Right kidney (tissue), 1 donor: ENCODE data around the gene DDAH1.
"Not testable (repeated sequence)": the region's sequence is repeated elsewhere in the genome, so short reads cannot be mapped to it uniquely, and the experiment has no call there.

Experiments used
- DNase-seq: peaks from one replicate; pipeline ENCODE4 v3.0.0-alpha.2; 2016

Gene DDAH1

DNA sequence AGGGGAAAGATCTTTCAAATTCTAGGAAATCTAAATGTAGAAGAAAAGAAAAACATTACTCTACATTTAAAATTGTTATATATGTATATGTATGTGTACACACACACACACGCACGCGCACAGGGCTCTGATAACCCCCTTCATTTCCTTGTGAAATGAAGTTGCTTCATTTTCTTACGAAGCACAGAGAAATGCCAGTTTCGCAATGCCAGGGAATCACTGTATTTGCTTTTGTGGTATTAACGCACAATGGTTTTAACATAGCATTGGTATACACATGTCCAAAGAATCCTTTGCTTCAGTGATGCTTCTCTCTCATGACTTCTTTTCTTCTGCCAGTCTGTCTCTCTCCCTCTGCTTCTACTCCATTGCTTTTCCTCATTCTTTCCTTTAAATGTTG lies 8.4 kb upstream of the DDAH1 start:
- no peak for DNase-seq

DNA sequence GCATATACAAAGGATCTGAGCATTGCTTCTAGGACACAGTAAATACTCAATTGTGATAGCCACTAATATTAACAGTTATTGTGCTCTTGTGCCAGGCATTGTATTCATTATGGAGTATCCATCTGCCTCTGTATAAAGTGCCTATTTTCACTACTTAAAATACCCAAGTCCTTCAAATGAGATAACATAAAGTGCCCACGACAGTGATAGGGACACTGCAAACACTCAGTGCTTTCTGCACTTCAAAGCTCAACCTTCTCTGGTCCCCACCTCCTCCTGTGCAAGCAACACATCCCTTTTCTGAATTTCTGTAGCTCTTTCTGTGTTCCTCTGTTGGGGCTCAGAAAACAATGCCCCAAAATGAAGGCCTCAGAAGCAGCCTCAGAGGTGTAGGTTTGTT lies 6.6 kb upstream of the DDAH1 start:
- DNase-seq = no peak

DNA sequence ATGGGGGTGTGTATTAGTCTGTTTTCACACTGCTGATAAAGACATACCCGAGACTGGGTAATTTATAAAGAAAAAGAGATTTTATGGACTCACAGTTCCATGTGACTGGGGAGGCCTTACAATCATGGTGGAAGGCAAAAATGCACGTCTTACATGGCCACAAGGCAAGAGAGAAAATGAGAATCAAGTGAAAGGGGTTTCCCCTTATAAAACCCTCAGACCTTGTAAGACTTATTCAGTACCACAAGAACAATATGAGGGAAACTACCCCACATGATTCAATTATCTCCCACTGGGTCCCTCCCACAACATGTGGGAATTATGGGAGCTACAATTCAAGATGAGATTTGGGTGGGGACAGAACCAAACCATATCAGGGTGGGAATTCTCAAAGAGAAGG lies 5.2 kb upstream of the DDAH1 start:
- not testable (repeated sequence) for DNase-seq

DNA sequence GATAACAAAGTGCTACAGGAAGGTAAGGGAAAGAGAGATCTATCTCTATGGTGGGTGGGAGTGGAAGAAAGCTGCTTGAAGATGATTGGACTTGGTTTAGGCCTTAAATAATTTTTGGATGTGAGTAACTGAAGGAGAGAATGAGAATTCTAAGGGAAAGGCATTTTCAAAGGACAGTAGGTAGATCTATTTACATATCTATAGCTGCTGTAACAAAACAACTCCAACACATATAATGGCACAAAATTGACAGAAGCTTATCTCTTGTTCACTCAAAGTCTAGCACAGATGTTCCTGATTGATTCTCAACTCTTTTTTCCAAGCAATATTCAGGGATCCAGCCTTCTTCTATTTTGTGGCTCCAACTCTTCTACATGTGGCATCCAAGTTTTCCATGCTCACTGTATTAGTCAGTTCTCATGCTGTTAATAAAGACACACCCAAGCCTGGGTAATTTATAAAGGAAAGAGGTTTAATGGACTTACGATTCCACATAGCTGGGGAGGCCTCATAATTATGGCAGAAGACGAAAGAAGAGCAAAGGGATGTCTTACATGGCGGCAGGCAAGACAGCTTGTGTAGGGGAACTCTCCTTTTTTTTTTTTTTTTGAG lies 3.1 kb upstream of the DDAH1 start:
- no peak for DNase-seq

- DNase-seq = no peak
These were observed 2.1 kb upstream of the DDAH1 start for GRCh38 chr1:85467036-85467435.

DNA sequence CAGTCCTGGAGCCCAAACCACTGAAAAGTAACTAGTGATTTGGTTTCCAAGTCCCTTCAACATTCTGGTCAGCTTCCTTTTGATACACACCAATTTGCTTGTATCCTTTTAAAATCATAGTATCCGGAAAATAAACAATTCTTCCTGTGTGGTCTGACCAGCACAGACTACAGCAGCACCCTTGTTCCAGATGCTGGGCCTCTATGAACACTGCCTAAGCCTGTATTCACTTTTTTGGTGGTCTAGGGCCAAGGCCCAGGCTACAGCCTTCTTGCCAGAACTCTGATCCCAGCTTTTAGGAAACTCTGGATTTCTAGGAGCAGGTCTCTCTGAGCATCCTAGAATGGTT lies 801 bp upstream of the DDAH1 start:
- DNase-seq = peak; percentile 27

- DNase-seq = peak; percentile 91
These were observed 361 bp downstream of the DDAH1 start for GRCh38 chr1:85464497-85465098.

DNA sequence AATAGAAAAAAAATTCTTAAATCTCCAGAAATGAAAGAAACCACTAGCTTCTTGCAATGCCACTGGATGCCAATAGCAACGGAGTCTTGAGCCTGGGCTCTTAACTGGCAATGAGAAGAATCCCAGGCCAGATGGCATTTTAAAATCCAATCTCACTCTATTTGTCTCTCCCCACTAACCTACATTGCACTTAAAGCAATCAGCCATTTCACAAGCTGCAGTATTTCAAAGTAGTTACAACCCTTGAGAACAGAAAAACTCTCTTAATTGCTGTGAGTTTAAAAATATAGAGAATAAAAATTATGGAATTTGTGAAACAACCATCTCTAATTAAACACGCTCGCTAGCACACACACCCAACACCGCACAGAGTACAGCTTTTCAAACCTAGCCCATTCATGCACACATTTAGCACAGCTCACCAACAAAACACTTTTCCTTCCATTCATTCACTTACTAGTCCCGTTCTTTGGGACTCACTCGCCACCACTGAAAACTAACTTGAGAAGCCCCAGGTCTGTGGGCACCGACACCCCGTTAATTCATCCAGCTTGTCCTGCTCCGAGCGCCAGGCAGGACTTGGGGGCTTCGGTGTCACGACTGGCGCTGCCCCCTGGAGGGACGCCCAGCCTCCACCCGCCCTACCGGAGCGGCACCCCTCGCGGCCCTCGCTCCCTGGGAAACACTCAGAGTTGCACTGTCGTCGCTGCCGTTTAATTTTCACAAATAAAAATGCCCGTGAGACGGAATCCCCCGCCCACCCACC lies 1.0 kb downstream of the DDAH1 start:
- no peak for DNase-seq

GRCh38 chr1:85462931-85463649 lies 1.9 kb downstream of the DDAH1 start:
- no peak for DNase-seq

- no peak for DNase-seq
These were observed 3.6 kb downstream of the DDAH1 start for GRCh38 chr1:85461216-85461918.

DNA sequence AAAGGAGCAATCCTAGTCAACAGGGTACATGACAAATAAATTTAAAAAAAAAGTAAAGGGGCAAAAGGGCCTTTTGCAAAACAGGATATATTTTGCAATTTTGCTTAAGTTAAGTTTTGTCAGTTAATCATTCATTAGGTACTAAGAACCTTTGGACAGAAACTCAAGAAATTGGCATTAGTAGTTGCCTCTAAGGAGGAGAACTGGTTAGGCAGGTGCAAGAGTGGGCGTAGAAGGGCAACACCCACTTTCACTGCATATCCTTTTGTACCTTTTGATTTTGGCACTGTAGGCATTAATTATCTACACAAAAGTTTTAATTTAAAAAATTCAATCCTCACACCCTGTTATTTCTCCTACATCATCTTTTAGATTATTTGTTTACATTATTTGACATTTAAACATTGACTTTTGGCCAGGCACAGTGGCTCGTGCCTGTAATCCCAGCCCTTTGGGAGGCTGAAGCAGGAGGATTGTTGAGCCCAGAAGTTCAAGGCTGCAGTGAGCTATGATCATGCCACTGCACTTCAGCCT lies 4.3 kb downstream of the DDAH1 start:
- DNase-seq = no peak

GRCh38 chr1:85459290-85459689 lies 5.7 kb downstream of the DDAH1 start:
- DNase-seq = no peak

DNA sequence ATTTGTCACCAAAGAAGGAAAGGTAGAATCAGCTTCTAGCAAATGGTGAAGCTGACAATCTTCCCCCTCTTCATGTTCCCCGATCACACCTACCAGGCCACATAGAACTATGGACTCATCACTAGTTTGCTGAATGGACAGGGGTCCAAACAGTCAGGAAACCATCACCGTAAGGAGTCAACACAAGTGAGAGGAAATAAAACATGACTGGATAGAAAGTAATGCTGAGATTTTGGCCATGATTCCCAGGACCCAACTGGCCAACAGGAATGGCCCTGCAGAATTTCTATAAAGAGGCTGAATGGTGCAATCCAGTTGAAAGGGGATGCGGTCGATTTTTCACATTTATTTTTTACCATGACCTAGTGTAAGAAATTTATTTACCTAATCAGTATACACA lies 10.7 kb downstream of the DDAH1 start:
- DNase-seq = no peak

- DNase-seq = no peak
These were observed 11.2 kb downstream of the DDAH1 start for GRCh38 chr1:85453640-85454194.

GRCh38 chr1:85452948-85453347 lies 12.0 kb downstream of the DDAH1 start:
- DNase-seq = no peak

GRCh38 chr1:85451236-85451830 lies 13.6 kb downstream of the DDAH1 start:
- no peak for DNase-seq

GRCh38 chr1:85450832-85451231 lies 14.1 kb downstream of the DDAH1 start:
- no peak for DNase-seq

DNA sequence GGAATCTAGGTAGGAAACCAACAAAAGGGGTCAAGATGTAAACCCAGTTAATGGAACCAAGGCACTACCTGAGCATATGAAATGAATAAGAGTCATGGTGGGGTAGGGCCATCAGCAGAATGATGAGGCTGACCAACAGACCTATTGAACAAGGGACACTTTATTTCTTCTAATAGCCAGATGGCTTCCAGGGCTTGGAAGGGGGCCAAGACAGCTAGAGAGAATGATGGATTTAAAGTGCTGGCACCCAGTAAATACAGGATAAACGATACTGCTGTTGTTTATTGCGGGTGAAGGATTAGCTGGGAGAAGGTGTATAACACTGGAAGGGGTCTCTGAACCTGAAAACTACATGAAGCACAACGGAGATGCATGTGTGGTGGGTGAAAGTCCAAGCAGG lies 15.6 kb downstream of the DDAH1 start:
- DNase-seq = no peak

DNA sequence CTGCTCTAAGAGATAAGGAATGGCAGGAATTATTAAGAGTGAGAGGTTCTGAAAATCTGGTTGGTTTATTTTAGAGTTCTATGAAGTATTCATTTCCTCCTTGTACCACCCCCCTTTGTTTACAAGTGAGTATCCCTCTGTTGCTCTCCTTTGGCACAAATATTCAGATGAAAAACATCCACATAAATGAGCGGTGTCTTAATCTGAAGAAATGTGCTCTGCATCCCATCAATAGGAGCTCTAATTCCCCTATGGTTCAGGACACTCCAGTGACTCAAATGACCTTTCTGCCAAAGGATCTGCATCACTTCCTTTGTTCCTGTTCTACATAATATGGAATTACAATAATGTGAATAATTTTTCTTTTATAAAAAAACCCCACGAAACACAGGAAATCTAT lies 16.6 kb downstream of the DDAH1 start:
- DNase-seq = no peak

- DNase-seq = no peak
These were observed 17.7 kb downstream of the DDAH1 start for GRCh38 chr1:85447006-85447943.
